DOHH2 (cell line): Measurements from ENCODE around the gene GPC1.

Experiments used
- EZH2phosphoT487 ChIP-seq: fragments of 200-600 bp; sonication (generic); IDR thresholded peaks from 2 replicates; pipeline ENCODE4 v1.6.1; 2017; ENCODE audit warnings: borderline replicate concordance, mild to moderate bottlenecking, antibody characterized with exemption, low read length, moderate library complexity, mixed read lengths
- TF ChIP-seq, protein P1 (sequence below): fragments of 200-600 bp; sonication (generic); IDR thresholded peaks from one replicate; pipeline ENCODE4 v1.5.1; 2014; ENCODE audit warnings: antibody characterized with exemption, mild to moderate bottlenecking, low read depth, low read length; ENCODE audit not compliant: poor library complexity, severe bottlenecking

DNA sequence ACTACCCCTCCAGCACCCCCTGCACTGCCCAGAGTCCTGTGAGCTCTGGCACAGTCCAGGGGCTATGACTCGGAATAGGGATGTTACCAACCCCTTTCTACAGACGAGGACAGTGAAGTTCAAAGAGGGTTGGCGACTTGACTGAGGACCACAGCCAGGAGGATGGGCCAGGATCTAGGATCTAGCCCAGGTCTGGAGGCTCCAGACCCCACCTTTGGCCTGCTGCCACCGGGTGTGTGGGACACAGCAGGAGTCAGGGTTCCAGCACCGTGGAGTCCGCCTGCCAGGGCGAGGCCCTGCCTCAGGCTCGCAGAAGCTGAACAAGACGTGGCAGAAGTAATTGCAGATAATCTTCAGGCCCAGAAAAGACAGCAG is 37.9 kb upstream of the GPC1 start:
- TF ChIP-seq, protein P1, sequence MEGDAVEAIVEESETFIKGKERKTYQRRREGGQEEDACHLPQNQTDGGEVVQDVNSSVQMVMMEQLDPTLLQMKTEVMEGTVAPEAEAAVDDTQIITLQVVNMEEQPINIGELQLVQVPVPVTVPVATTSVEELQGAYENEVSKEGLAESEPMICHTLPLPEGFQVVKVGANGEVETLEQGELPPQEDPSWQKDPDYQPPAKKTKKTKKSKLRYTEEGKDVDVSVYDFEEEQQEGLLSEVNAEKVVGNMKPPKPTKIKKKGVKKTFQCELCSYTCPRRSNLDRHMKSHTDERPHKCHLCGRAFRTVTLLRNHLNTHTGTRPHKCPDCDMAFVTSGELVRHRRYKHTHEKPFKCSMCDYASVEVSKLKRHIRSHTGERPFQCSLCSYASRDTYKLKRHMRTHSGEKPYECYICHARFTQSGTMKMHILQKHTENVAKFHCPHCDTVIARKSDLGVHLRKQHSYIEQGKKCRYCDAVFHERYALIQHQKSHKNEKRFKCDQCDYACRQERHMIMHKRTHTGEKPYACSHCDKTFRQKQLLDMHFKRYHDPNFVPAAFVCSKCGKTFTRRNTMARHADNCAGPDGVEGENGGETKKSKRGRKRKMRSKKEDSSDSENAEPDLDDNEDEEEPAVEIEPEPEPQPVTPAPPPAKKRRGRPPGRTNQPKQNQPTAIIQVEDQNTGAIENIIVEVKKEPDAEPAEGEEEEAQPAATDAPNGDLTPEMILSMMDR, result no peak
- TF ChIP-seq EZH2phosphoT487, result no peak
